Endothelial cell of umbilical vein (primary cell): ENCODE data around the gene FBN2. TPM values are rescaled to one million over a fixed set of nuclear protein-coding genes. Genes with fewer than 3 reads are reported as not detected.

ENCODE experiments used
- BruUV-seq: library from RNA; stranded (reverse); fragments of 400-500 nt; replicated peaks from 2 replicates; lab custom pipeline; 2021; lab: Mats Ljungman, UMichigan
- CTCF ChIA-PET: fragments of 300-600, 350-600 bp; sonication (Branson Sonifier 250); formaldehyde crosslinking; loops from one replicate; lab custom pipeline; 2021; ENCODE audit warnings: antibody characterized with exemption, inconsistent platforms; lab: Charles Lee
- POLR2A ChIA-PET: fragments of 300-600, 350-600 bp; sonication (Branson Sonifier 250); formaldehyde crosslinking; loops from one replicate; lab custom pipeline; 2021; ENCODE audit warnings: antibody characterized with exemption, inconsistent platforms; lab: Charles Lee
- DNase-seq: peaks from one replicate; pipeline ENCODE4 v3.0.0-alpha.2; 2011; ENCODE audit warnings: low read depth, low spot score
- FAIRE-seq: peaks from 2 replicates; lab custom pipeline; 2011; peaks lifted over from hg19 to GRCh38; lab: Jason Lieb, UNC
- H2AFZ ChIP-seq: 2 replicates; pipeline ENCODE4 v1.6.0; 2012; ENCODE audit warnings: low read depth, low read length, control low read depth, inconsistent platforms
- H3K27ac ChIP-seq: 2 replicates; pipeline ENCODE4 v1.5.1; 2011; ENCODE audit warnings: low read depth, mild to moderate bottlenecking, control low read depth, low read length, moderate library complexity; ENCODE audit not compliant: insufficient read depth
- H3K27me3 ChIP-seq, 2 experiments: 2 replicates each; pipeline versions ENCODE4 v1.6.0 to v1.6.1; 2011; ENCODE audit warnings: low read length in 2 of 2, mixed read lengths in 1 of 2; ENCODE audit not compliant: control insufficient read depth in 2 of 2, insufficient read depth in 2 of 2
- H3K36me3 ChIP-seq, 2 experiments: 2 replicates in 1 of 2; 3 replicates in 1 of 2; pipeline ENCODE4 v1.5.1; 2011; ENCODE audit warnings: low read length in 2 of 2, mild to moderate bottlenecking in 1 of 2, moderate library complexity in 1 of 2; ENCODE audit not compliant: control insufficient read depth in 2 of 2, insufficient read depth in 2 of 2; ENCODE audit errors: extremely low read depth in 1 of 2
- H3K4me1 ChIP-seq: 3 replicates; pipeline ENCODE4 v1.5.1; 2011; ENCODE audit warnings: mild to moderate bottlenecking, low read length; ENCODE audit not compliant: control insufficient read depth, insufficient read depth; ENCODE audit errors: extremely low read depth
- H3K4me2 ChIP-seq: 2 replicates; pipeline ENCODE4 v1.6.1; 2011; ENCODE audit warnings: low read length, control low read depth, mixed read lengths; ENCODE audit not compliant: insufficient read depth
- H3K4me3 ChIP-seq, 3 experiments: fragments of 200-600 bp in 1 of 3; sonication (generic), shearing (Covaris generic) in 1 of 3; replicated peaks in 1 of 3; 2 replicates each; pipeline ENCODE4 v1.5.1; 2011 to 2016; ENCODE audit warnings: control low read depth in 3 of 3, low read length in 3 of 3, mild to moderate bottlenecking in 2 of 3, inconsistent platforms in 1 of 3, low read depth in 1 of 3, moderate library complexity in 1 of 3; ENCODE audit not compliant: insufficient read depth in 1 of 3
- H3K79me2 ChIP-seq: 2 replicates; pipeline ENCODE4 v1.6.0; 2012; ENCODE audit warnings: low read length, inconsistent platforms; ENCODE audit not compliant: control insufficient read depth, insufficient read depth
- H3K9ac ChIP-seq: replicated peaks from 2 replicates; pipeline ENCODE3; 2011; ENCODE audit warnings: low read length, control low read depth; ENCODE audit not compliant: insufficient read depth; ENCODE audit errors: extremely low read depth
- H3K9me1 ChIP-seq: replicated peaks from 3 replicates; pipeline ENCODE4 v1.6.0; 2011; ENCODE audit warnings: mild to moderate bottlenecking, low read length; ENCODE audit not compliant: control insufficient read depth, insufficient read depth; ENCODE audit errors: extremely low read depth
- H3K9me3 ChIP-seq: replicated peaks from 2 replicates; pipeline ENCODE4 v1.5.1; 2012; ENCODE audit warnings: low read length, inconsistent platforms; ENCODE audit not compliant: control insufficient read depth, insufficient read depth
- H4K20me1 ChIP-seq: replicated peaks from 2 replicates; pipeline ENCODE3; 2011; ENCODE audit warnings: mild to moderate bottlenecking, low read length; ENCODE audit not compliant: control insufficient read depth, insufficient read depth; ENCODE audit errors: extremely low read depth
- EZH2 ChIP-seq: IDR thresholded peaks from 2 replicates; pipeline ENCODE4 v1.6.1; 2012; ENCODE audit warnings: borderline replicate concordance, low read depth, mild to moderate bottlenecking, moderate library complexity, low read length, inconsistent platforms; ENCODE audit not compliant: severe bottlenecking
- FOS ChIP-seq: IDR thresholded peaks from 2 replicates; pipeline ENCODE4 v1.6.1; 2011; ENCODE audit warnings: mild to moderate bottlenecking, low read length, moderate library complexity, borderline replicate concordance; ENCODE audit not compliant: insufficient read depth
- GATA2 ChIP-seq: IDR thresholded peaks from 2 replicates; pipeline ENCODE4 v1.7.0; 2011; ENCODE audit warnings: low read depth, mild to moderate bottlenecking, moderate library complexity, mixed read lengths, low read length; ENCODE audit not compliant: insufficient read length, insufficient read depth
- JUN ChIP-seq: IDR thresholded peaks from 2 replicates; pipeline ENCODE4 v1.6.1; 2011; ENCODE audit warnings: borderline replicate concordance, low read depth; ENCODE audit not compliant: insufficient read length, insufficient read depth
- MYC ChIP-seq: IDR thresholded peaks from one replicate; pipeline ENCODE4 v1.6.1; 2011; ENCODE audit warnings: mild to moderate bottlenecking, low read depth, low read length
- POLR2A ChIP-seq: IDR thresholded peaks from 2 replicates; pipeline ENCODE4 v1.6.1; 2012; ENCODE audit warnings: low read depth, mild to moderate bottlenecking, control low read depth, low read length
- POLR2AphosphoS5 ChIP-seq: IDR thresholded peaks from 2 replicates; pipeline ENCODE4 v1.6.1; 2012; ENCODE audit warnings: low read depth, mild to moderate bottlenecking, control low read depth, low read length, moderate library complexity; ENCODE audit not compliant: insufficient read depth
- dilution Hi-C: fragments of 300-500 bp; cut with MboI; formaldehyde crosslinking; loops from one replicate; pipeline ENCODE4 v1.15.0; 2019; ENCODE audit warnings: low sequenced_read_pairs; ENCODE audit not compliant: extremely low pct_ligation_motif_present
- intact Hi-C: fragments of 100-400 bp; cut with micrococcal nuclease; formaldehyde crosslinking; loops from one replicate; pipeline ENCODE4 v1.10.0; 2022
- polyA plus RNA-seq, 4 experiments: library from polyadenylated mRNA; depleted of rRNA in 3 of 4; stranded (reverse) in 3 of 4; unstranded in 1 of 4; fragments of >200 nt; gene quantifications; 2 replicates each; pipeline versions ENCODE4 v1.2.1 to v1.2.3, GENCODE V29; 2011 to 2012; ENCODE audit warnings: missing spikeins in 1 of 4
- total RNA-seq: library from RNA; stranded (reverse); gene quantifications from 2 replicates; pipeline ENCODE4 v1.2.3, GENCODE V29; 2021
- TF ChIP-seq, protein P1 (sequence below): IDR thresholded peaks from 2 replicates; pipeline ENCODE4 v1.6.1; 2011; ENCODE audit not compliant: insufficient read depth, insufficient read length
- TF ChIP-seq, protein P2 (sequence below), 2 donors: IDR thresholded peaks; 1 replicate in 1 of 2; 2 replicates in 1 of 2; pipeline ENCODE4 v1.5.1; 2011; ENCODE audit warnings: low read length in 2 of 2, mild to moderate bottlenecking in 2 of 2, moderate library complexity in 2 of 2, control low read depth in 1 of 2, inconsistent platforms in 1 of 2, low read depth in 1 of 2; ENCODE audit not compliant: insufficient read depth in 1 of 2; ENCODE audit errors: extremely low read depth in 1 of 2

Gene FBN2
- total and polyA plus RNA-seq, 2 donors (not counting 3 experiments of a cell fraction or from before 2014, with no cell fraction given), result 21.8 to 57.4 TPM

- peaks cover 2% of the 10 kb centered on the region in 2 experiments for H3K27me3 ChIP-seq
- H3K79me2 ChIP-seq, result no peaks in the 10 kb centered on the region
- no peak overlapping the region for H3K4me2 ChIP-seq
- POLR2A ChIA-PET, result no interaction called here
- no TSS peak for BruUV-seq
- CTCF ChIA-PET, result no interaction called here
- intact Hi-C loops (no loop called here), dilution Hi-C loops (no loop called here)
- no peak overlapping the region for H3K4me3 ChIP-seq
- DNase-seq (no peak), FAIRE-seq (no peak)
- H2AFZ ChIP-seq, result no peak overlapping the region
- no peaks in the 10 kb centered on the region for H3K9me3 ChIP-seq
- no peak overlapping the region for H3K9ac ChIP-seq
- H3K9me1 ChIP-seq, result no peaks in the 10 kb centered on the region
- H3K36me3 ChIP-seq, result no peaks in the 10 kb centered on the region
- no peaks in the 10 kb centered on the region for H4K20me1 ChIP-seq
- no peaks in the 10 kb centered on the region for H3K4me1 ChIP-seq
- H3K27ac ChIP-seq, result no peak overlapping the region
- TF ChIP-seq, protein P1, sequence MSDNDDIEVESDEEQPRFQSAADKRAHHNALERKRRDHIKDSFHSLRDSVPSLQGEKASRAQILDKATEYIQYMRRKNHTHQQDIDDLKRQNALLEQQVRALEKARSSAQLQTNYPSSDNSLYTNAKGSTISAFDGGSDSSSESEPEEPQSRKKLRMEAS, result no peak
- no peak for TF ChIP-seq EZH2
- TF ChIP-seq FOS, result no peak
- TF ChIP-seq POLR2AphosphoS5, result no peak
- TF ChIP-seq MYC, result no peak
- no peak for TF ChIP-seq POLR2A
- no peak for TF ChIP-seq GATA2
- TF ChIP-seq, protein P2, sequence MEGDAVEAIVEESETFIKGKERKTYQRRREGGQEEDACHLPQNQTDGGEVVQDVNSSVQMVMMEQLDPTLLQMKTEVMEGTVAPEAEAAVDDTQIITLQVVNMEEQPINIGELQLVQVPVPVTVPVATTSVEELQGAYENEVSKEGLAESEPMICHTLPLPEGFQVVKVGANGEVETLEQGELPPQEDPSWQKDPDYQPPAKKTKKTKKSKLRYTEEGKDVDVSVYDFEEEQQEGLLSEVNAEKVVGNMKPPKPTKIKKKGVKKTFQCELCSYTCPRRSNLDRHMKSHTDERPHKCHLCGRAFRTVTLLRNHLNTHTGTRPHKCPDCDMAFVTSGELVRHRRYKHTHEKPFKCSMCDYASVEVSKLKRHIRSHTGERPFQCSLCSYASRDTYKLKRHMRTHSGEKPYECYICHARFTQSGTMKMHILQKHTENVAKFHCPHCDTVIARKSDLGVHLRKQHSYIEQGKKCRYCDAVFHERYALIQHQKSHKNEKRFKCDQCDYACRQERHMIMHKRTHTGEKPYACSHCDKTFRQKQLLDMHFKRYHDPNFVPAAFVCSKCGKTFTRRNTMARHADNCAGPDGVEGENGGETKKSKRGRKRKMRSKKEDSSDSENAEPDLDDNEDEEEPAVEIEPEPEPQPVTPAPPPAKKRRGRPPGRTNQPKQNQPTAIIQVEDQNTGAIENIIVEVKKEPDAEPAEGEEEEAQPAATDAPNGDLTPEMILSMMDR (IDR thresholded peaks at IDR 0.05; ENCODE audit: extremely low read depth in 1 of 2, insufficient read depth in 1 of 2, low read depth in 1 of 2, low read length in 2 of 2), result no peak
- TF ChIP-seq JUN, result no peak
Observed at GRCh38 chr5:128237000-128237399, 301.0 kb downstream of the FBN2 start.
